WTC11 (cell line): Measurements from ENCODE around the gene CTNNA3. TPM values are rescaled to one million over a fixed set of nuclear protein-coding genes. Genes with fewer than 3 reads are reported as not detected.

ENCODE experiments used
- ATAC-seq: fragments of 200-7000 bp; cut with Tn5 transposase; 2 replicates; pipeline ENCODE4 v1.10.0; 2021; ENCODE audit warnings: mild to moderate bottlenecking, moderate library complexity
- CTCF ChIA-PET: fragments of 300-600 bp; sonication (Branson Sonifier 250); formaldehyde crosslinking; loops from one replicate; lab custom pipeline; 2021; ENCODE audit warnings: antibody characterized with exemption; lab: Charles Lee
- POLR2A ChIA-PET: fragments of 350-600 bp; sonication (Branson Sonifier 250); formaldehyde crosslinking; loops from one replicate; lab custom pipeline; 2021; ENCODE audit warnings: antibody characterized with exemption; lab: Charles Lee
- DNase-seq: peaks from one replicate; pipeline ENCODE4 v3.0.0; 2021; ENCODE audit warnings: low spot score
- H3K27ac Mint-ChIP-seq: 2 replicates; pipeline ENCODE4 v1.8.0; 2021; ENCODE audit warnings: mixed read lengths
- H3K27me3 Mint-ChIP-seq: 2 replicates; pipeline ENCODE4 v1.8.0; 2021; ENCODE audit warnings: low read depth, mild to moderate bottlenecking, moderate library complexity, mixed read lengths
- H3K36me3 Mint-ChIP-seq: 2 replicates; pipeline ENCODE4 v1.8.0; 2021; ENCODE audit warnings: mixed read lengths
- H3K4me1 Mint-ChIP-seq: 2 replicates; pipeline ENCODE4 v1.8.0; 2022; ENCODE audit warnings: mixed read lengths
- H3K4me3 Mint-ChIP-seq: 2 replicates; pipeline ENCODE4 v1.8.0; 2021; ENCODE audit warnings: mild to moderate bottlenecking, moderate library complexity, mixed read lengths
- H3K9me3 Mint-ChIP-seq: 2 replicates; pipeline ENCODE4 v1.8.0; 2021; ENCODE audit warnings: mixed read lengths
- CDX4 ChIP-seq: fragments of 250-450 bp; sonication (Bioruptor Pico); IDR thresholded peaks from 2 replicates; pipeline ENCODE4 v1.9.0; 2021; ENCODE audit warnings: moderate library complexity, mild to moderate bottlenecking, inconsistent platforms, borderline replicate concordance
- CTCF ChIP-seq: fragments of 200-600 bp; IDR thresholded peaks from 2 replicates; pipeline ENCODE4 v1.8.0; 2022; ENCODE audit warnings: antibody characterized with exemption
- E2F1 ChIP-seq: sonication (generic); formaldehyde crosslinking; IDR thresholded peaks from 2 replicates; pipeline ENCODE4 v1.8.0; 2022; ENCODE audit warnings: mild to moderate bottlenecking, missing genetic modification reagents
- FOXP1 ChIP-seq: sonication (generic); formaldehyde crosslinking; IDR thresholded peaks from 2 replicates; pipeline ENCODE4 v1.8.0; 2022; ENCODE audit warnings: missing genetic modification reagents, mild to moderate bottlenecking, moderate library complexity, borderline replicate concordance
- IRF1 ChIP-seq: sonication (generic); formaldehyde crosslinking; IDR thresholded peaks from 2 replicates; pipeline ENCODE4 v1.8.0; 2023; ENCODE audit warnings: missing genetic modification reagents
- JUN ChIP-seq: sonication (generic); formaldehyde crosslinking; IDR thresholded peaks from 2 replicates; pipeline ENCODE4 v1.8.0; 2023; ENCODE audit warnings: mild to moderate bottlenecking, missing genetic modification reagents
- NFE2L1 ChIP-seq: sonication (generic); formaldehyde crosslinking; IDR thresholded peaks from 2 replicates; pipeline ENCODE4 v1.8.1; 2023; ENCODE audit warnings: missing genetic modification reagents
- RELA ChIP-seq: sonication (generic); formaldehyde crosslinking; IDR thresholded peaks from 2 replicates; pipeline ENCODE4 v1.8.1; 2022; ENCODE audit warnings: missing genetic modification reagents, mild to moderate bottlenecking, borderline replicate concordance
- SMAD4 ChIP-seq: sonication (generic); formaldehyde crosslinking; IDR thresholded peaks from 2 replicates; pipeline ENCODE4 v1.8.0; 2022; ENCODE audit warnings: mild to moderate bottlenecking, missing genetic modification reagents
- TEAD1 ChIP-seq: sonication (generic); formaldehyde crosslinking; IDR thresholded peaks from 2 replicates; pipeline ENCODE4 v1.8.0; 2022; ENCODE audit warnings: mild to moderate bottlenecking, missing genetic modification reagents
- TEAD4 ChIP-seq: sonication (generic); formaldehyde crosslinking; IDR thresholded peaks from 2 replicates; pipeline ENCODE4 v1.8.0; 2022; ENCODE audit warnings: mild to moderate bottlenecking, missing genetic modification reagents
- TP53 ChIP-seq: sonication (generic); formaldehyde crosslinking; IDR thresholded peaks from 2 replicates; pipeline ENCODE4 v1.8.1; 2023; ENCODE audit warnings: mild to moderate bottlenecking, missing genetic modification reagents
- USF1 ChIP-seq: sonication (generic); formaldehyde crosslinking; IDR thresholded peaks from 2 replicates; pipeline ENCODE4 v1.8.0; 2022; ENCODE audit warnings: mild to moderate bottlenecking, missing genetic modification reagents
- ZBTB43 ChIP-seq: sonication (generic); formaldehyde crosslinking; IDR thresholded peaks from 2 replicates; pipeline ENCODE4 v1.8.1; 2023; ENCODE audit warnings: mild to moderate bottlenecking, missing genetic modification reagents
- ZNF263 ChIP-seq: sonication (generic); formaldehyde crosslinking; IDR thresholded peaks from 2 replicates; pipeline ENCODE4 v1.8.1; 2022; ENCODE audit warnings: low read depth, mild to moderate bottlenecking, moderate library complexity, missing genetic modification reagents
- ZNF281 ChIP-seq: sonication (generic); formaldehyde crosslinking; IDR thresholded peaks from 2 replicates; pipeline ENCODE4 v1.8.0; 2023; ENCODE audit warnings: mild to moderate bottlenecking, missing genetic modification reagents
- ZNF317 ChIP-seq: sonication (generic); formaldehyde crosslinking; IDR thresholded peaks from 2 replicates; pipeline ENCODE4 v1.8.1; 2023; ENCODE audit warnings: low read depth, mild to moderate bottlenecking, moderate library complexity, missing genetic modification reagents, borderline replicate concordance
- total RNA-seq: library from RNA; stranded (reverse); gene quantifications from 3 replicates; pipeline ENCODE4 v1.2.3, GENCODE V29; 2021

CTNNA3 gene
- total RNA-seq, 1 experiment from 2014 or later, result 6.1 TPM

- Mint-ChIP-seq H3K9me3 (no peaks in the 10 kb centered on the region), H3K27ac (no peak overlapping the region), H3K36me3 (no peaks in the 10 kb centered on the region), H3K27me3 (no peaks in the 10 kb centered on the region), H3K4me3 (no peak overlapping the region), H3K4me1 (no peaks in the 10 kb centered on the region)
- no peak for ATAC-seq
- ChIA-PET POLR2A (no interaction called here), CTCF (no interaction called here)
- DNase-seq, result no peak
- no peak for TF ChIP-seq SMAD4 (CRISPR knock-in tag)
- no peak for TF ChIP-seq TEAD1 (CRISPR knock-in tag)
- no peak for TF ChIP-seq ZNF317
- TF ChIP-seq E2F1 (CRISPR knock-in tag), result no peak
- TF ChIP-seq USF1 (CRISPR knock-in tag), result no peak
- TF ChIP-seq FOXP1, result no peak
- no peak for TF ChIP-seq RELA (CRISPR knock-in tag)
- no peak for TF ChIP-seq NFE2L1 (CRISPR knock-in tag)
- no peak for TF ChIP-seq ZBTB43 (CRISPR knock-in tag)
- TF ChIP-seq ZNF281, result no peak
Measured at GRCh38 chr10:67036808-67037207, 659.2 kb downstream of the CTNNA3 start.

GRCh38 chr10:67033878-67034277 is 662.1 kb downstream of the CTNNA3 start:
- no peak for TF ChIP-seq E2F1 (CRISPR knock-in tag)
- TF ChIP-seq RELA (CRISPR knock-in tag), result no peak
- no peak for TF ChIP-seq IRF1 (CRISPR knock-in tag)
- no peak overlapping the region for H3K27ac Mint-ChIP-seq
- ChIA-PET POLR2A (no interaction called here), CTCF (no interaction called here)
- H3K9me3 Mint-ChIP-seq, result no peaks in the 10 kb centered on the region
- no peaks in the 10 kb centered on the region for H3K27me3 Mint-ChIP-seq
- no peaks in the 10 kb centered on the region for H3K4me1 Mint-ChIP-seq
- DNase-seq (no peak), ATAC-seq (no peak)
- no peak overlapping the region for H3K4me3 Mint-ChIP-seq
- H3K36me3 Mint-ChIP-seq, result no peaks in the 10 kb centered on the region

GRCh38 chr10:67022099-67022498 is 673.9 kb downstream of the CTNNA3 start:
- H3K4me3 Mint-ChIP-seq, result no peak overlapping the region
- H3K27ac Mint-ChIP-seq, result no peak overlapping the region
- H3K36me3 Mint-ChIP-seq, result no peaks in the 10 kb centered on the region
- CTCF ChIA-PET, result no interaction called here
- 0 out of 2 replicates have a peak, but pooled peaks cover 2% of the 10 kb centered on the region for H3K4me1 Mint-ChIP-seq
- no peaks in the 10 kb centered on the region for H3K27me3 Mint-ChIP-seq
- ATAC-seq, result no peak
- POLR2A ChIA-PET, result no interaction called here
- no peak for DNase-seq
- no peaks in the 10 kb centered on the region for H3K9me3 Mint-ChIP-seq
- TF ChIP-seq TEAD4 (CRISPR knock-in tag), result no peak
- TF ChIP-seq ZNF263 (CRISPR knock-in tag), result no peak
- TF ChIP-seq TP53, result no peak
- TF ChIP-seq JUN (CRISPR knock-in tag), result no peak
- no peak for TF ChIP-seq NFE2L1 (CRISPR knock-in tag)
- TF ChIP-seq CDX4 (CRISPR knock-in tag), result no peak
- no peak for TF ChIP-seq CTCF
